ENCODE measurements around the gene VMP1. TPM values are rescaled to one million over a fixed set of nuclear protein-coding genes. Genes with fewer than 3 reads are reported as not detected.

The VMP1 gene
- total RNA-seq, 2 experiments from 2014 or later, result 239 to 248 TPM

- CTCF ChIA-PET, result interaction anchor here (1.0 kb wide), 1 partner anchor 21 kb away, joined by 4 read pairs; no protein-coding TSS in a partner anchor
- intact Hi-C loops (cut with micrococcal nuclease), result no loop called here
- TF ChIP-seq CTCF (IDR thresholded peaks at IDR 0.05), result no peak
- no peak overlapping the region for H3K27ac Mint-ChIP-seq
- POLR2A ChIA-PET, result no interaction called here
- H3K4me1 Mint-ChIP-seq (ENCODE audit: low read depth), result peaks cover 16% of the 10 kb centered on the region
- H3K9me3 Mint-ChIP-seq, result no peaks in the 10 kb centered on the region
- ATAC-seq, result no peak
- H3K27me3 Mint-ChIP-seq, result no peaks in the 10 kb centered on the region
- no peaks in the 10 kb centered on the region for H3K36me3 Mint-ChIP-seq (ENCODE audit: low read depth)
- no peak overlapping the region for H3K4me3 Mint-ChIP-seq
- no peak for DNase-seq
Measured at GRCh38 chr17:59722623-59723022, 15.2 kb downstream of the VMP1 start.

- Mint-ChIP-seq H3K9me3 (no peaks in the 10 kb centered on the region), H3K27ac (no peak overlapping the region), H3K4me3 (no peak overlapping the region), H3K4me1 (ENCODE audit: low read depth) (peaks cover 16% of the 10 kb centered on the region), H3K27me3 (no peaks in the 10 kb centered on the region), H3K36me3 (ENCODE audit: low read depth) (no peaks in the 10 kb centered on the region)
- no peak for TF ChIP-seq CTCF (IDR thresholded peaks at IDR 0.05)
- POLR2A ChIA-PET, result no interaction called here
- intact Hi-C loops (cut with micrococcal nuclease), result no loop called here
- DNase-seq (no peak), ATAC-seq (no peak)
- CTCF ChIA-PET, result interaction anchor here (1.0 kb wide), 1 partner anchor 21 kb away, joined by 4 read pairs; no protein-coding TSS in a partner anchor
Measured at GRCh38 chr17:59723041-59723440, 15.6 kb downstream of the VMP1 start.

- Mint-ChIP-seq H3K9me3 (no peaks in the 10 kb centered on the region), H3K4me1 (ENCODE audit: low read depth) (peaks cover 13% of the 10 kb centered on the region), H3K27me3 (no peaks in the 10 kb centered on the region), H3K36me3 (ENCODE audit: low read depth) (no peaks in the 10 kb centered on the region), H3K27ac (no peak overlapping the region), H3K4me3 (no peak overlapping the region)
- TF ChIP-seq CTCF (IDR thresholded peaks at IDR 0.05), result no peak
- ATAC-seq (no peak), DNase-seq (no peak)
- intact Hi-C loops (cut with micrococcal nuclease), result no loop called here
- ChIA-PET CTCF (no interaction called here), POLR2A (no interaction called here)
Measured at GRCh38 chr17:59723607-59724006, 16.2 kb downstream of the VMP1 start.

- no peak overlapping the region for H3K4me3 Mint-ChIP-seq
- POLR2A ChIA-PET, result interaction anchor here (0.6 kb wide), 1 partner anchor 186 kb away, joined by 3 read pairs; no protein-coding TSS in a partner anchor
Measured at GRCh38 chr17:59725691-59726090, 18.2 kb downstream of the VMP1 start.

More at GRCh38 chr17:59725691-59726090, 18.2 kb downstream of the VMP1 start:
- no peak for TF ChIP-seq CTCF (IDR thresholded peaks at IDR 0.05)
- CTCF ChIA-PET, result interaction anchor here (0.7 to 2.0 kb wide), 2 partner anchors 189 to 204 kb away, joined by 3 to 5 read pairs; no protein-coding TSS in a partner anchor
- intact Hi-C loops (cut with micrococcal nuclease), result no loop called here
- ATAC-seq, result no peak
- no peaks in the 10 kb centered on the region for H3K36me3 Mint-ChIP-seq (ENCODE audit: low read depth)
- DNase-seq, result no peak
- H3K27ac Mint-ChIP-seq, result no peak overlapping the region
- peaks cover 17% of the 10 kb centered on the region for H3K4me1 Mint-ChIP-seq (ENCODE audit: low read depth)
- H3K27me3 Mint-ChIP-seq, result no peaks in the 10 kb centered on the region
- H3K9me3 Mint-ChIP-seq, result no peaks in the 10 kb centered on the region

Data from activated CD8-positive, alpha-beta T cell treated with anti-CD3 and anti-CD28 coated beads for 36 hours (primary cell).